PC-3 (cell line): ENCODE measurements around the gene SEC31A. TPM values are rescaled to one million over a fixed set of nuclear protein-coding genes. Genes with fewer than 3 reads are reported as not detected.
A peak's percentile ranks its signal among the peaks of the same experiment; 100 is the strongest.

Experiments
- ATAC-seq: fragments of 200-7000 bp; cut with Tn5 transposase; 2 replicates; pipeline ENCODE4 v1.9.1; 2020; ENCODE audit warnings: mild to moderate bottlenecking, moderate library complexity
- Bru-seq: library from RNA; stranded (reverse); fragments of 400-500 nt; gene quantifications from one replicate; lab custom pipeline; 2021; lab: Mats Ljungman, UMichigan
- BruChase-seq, 2 experiments: library from RNA; stranded (reverse); fragments of 400-500 nt; gene quantifications; one replicate each; lab custom pipeline; 2021; lab: Mats Ljungman, UMichigan
- BruUV-seq: library from RNA; stranded (reverse); fragments of 400-500 nt; replicated peaks from 2 replicates; lab custom pipeline; 2021; lab: Mats Ljungman, UMichigan
- CTCF ChIA-PET: fragments of 300-600 bp; sonication (Branson Sonifier 250); formaldehyde crosslinking; loops from one replicate; lab custom pipeline; 2022; ENCODE audit warnings: antibody characterized with exemption; lab: Charles Lee
- POLR2A ChIA-PET: fragments of 300-600 bp; sonication (Branson Sonifier 250); formaldehyde crosslinking; loops from one replicate; lab custom pipeline; 2022; ENCODE audit warnings: antibody characterized with exemption; ENCODE audit not compliant: unreplicated experiment; lab: Charles Lee
- DNase-seq: peaks from one replicate; pipeline ENCODE4 v3.0.0-alpha.2; 2015
- H2AFZ ChIP-seq: fragments of 300-600 bp; sonication (generic); 2 replicates; pipeline ENCODE4 v1.6.0; 2016; ENCODE audit warnings: antibody characterized with exemption, low read length
- H3F3A ChIP-seq: fragments of 300-600 bp; sonication (generic); one replicate; pipeline ENCODE4 v1.6.0; 2017; ENCODE audit warnings: antibody characterized with exemption, low read length, control low read depth, mild to moderate bottlenecking; ENCODE audit not compliant: unreplicated experiment
- H3K27ac ChIP-seq: fragments of 300-600 bp; sonication (generic); 2 replicates; pipeline ENCODE4 v1.5.1; 2016; ENCODE audit warnings: mild to moderate bottlenecking, low read length
- H3K27me3 ChIP-seq: fragments of 300-600 bp; sonication (generic); 2 replicates; pipeline ENCODE4 v1.6.1; 2016; ENCODE audit warnings: low read length, mixed read lengths
- H3K36me3 ChIP-seq: fragments of 300-600 bp; sonication (generic); 2 replicates; pipeline ENCODE4 v1.6.1; 2016; ENCODE audit warnings: low read depth, mixed run types, low read length, mixed read lengths
- H3K4me1 ChIP-seq: fragments of 300-600 bp; sonication (generic); 2 replicates; pipeline ENCODE4 v1.5.1; 2016; ENCODE audit warnings: low read length; ENCODE audit not compliant: insufficient read depth
- H3K4me2 ChIP-seq: fragments of 300-600 bp; sonication (generic); 2 replicates; pipeline ENCODE4 v1.6.0; 2016; ENCODE audit warnings: low read length
- H3K4me3 ChIP-seq: fragments of 300-600 bp; sonication (generic); 2 replicates; pipeline ENCODE4 v1.5.1; 2016; ENCODE audit warnings: mild to moderate bottlenecking, low read length, mixed read lengths
- H3K79me2 ChIP-seq: fragments of 300-600 bp; sonication (generic); 2 replicates; pipeline ENCODE4 v1.6.1; 2017; ENCODE audit warnings: low read length, mixed read lengths
- H3K9ac ChIP-seq: fragments of 300-600 bp; sonication (generic); 2 replicates; pipeline ENCODE4 v1.6.0; 2016; ENCODE audit warnings: mild to moderate bottlenecking, low read length
- H3K9me2 ChIP-seq: fragments of 300-600 bp; sonication (generic); replicated peaks from 2 replicates; pipeline ENCODE4 v1.6.1; 2016; ENCODE audit warnings: mixed run types, low read length, mixed read lengths
- H3K9me3 ChIP-seq: fragments of 300-600 bp; sonication (generic); 2 replicates; pipeline ENCODE4 v1.6.1; 2016; ENCODE audit warnings: low read length, mixed read lengths
- H4K20me1 ChIP-seq: fragments of 300-600 bp; sonication (generic); 2 replicates; pipeline ENCODE4 v1.6.1; 2016; ENCODE audit warnings: low read length, mixed read lengths
- EZH2 ChIP-seq: fragments of 300-600 bp; sonication (generic); IDR thresholded peaks from one replicate; pipeline ENCODE4 v1.6.1; 2017; ENCODE audit warnings: antibody characterized with exemption, mild to moderate bottlenecking, low read length; ENCODE audit not compliant: unreplicated experiment
- EZH2phosphoT487 ChIP-seq: fragments of 300-600 bp; sonication (generic); IDR thresholded peaks from 2 replicates; pipeline ENCODE4 v1.6.1; 2018; ENCODE audit warnings: mild to moderate bottlenecking, antibody characterized with exemption, low read length, borderline replicate concordance
- intact Hi-C: fragments of 100-400 bp; cut with micrococcal nuclease; formaldehyde crosslinking; loops from 2 replicates; pipeline ENCODE4 v1.9.0; 2023
- long read RNA-seq: library from polyadenylated mRNA; unstranded; transcript quantifications from one replicate; pipeline ENCODE4 v2.0.0, GENCODE V29; 2021; ENCODE audit not compliant: unreplicated experiment
- total RNA-seq: library from RNA; depleted of rRNA; stranded (reverse); fragments of >200 nt; gene quantifications from 2 replicates; pipeline ENCODE4 v1.2.3, GENCODE V29; 2014; rRNA removed
- TF ChIP-seq, protein P1 (sequence below): fragments of 300-600 bp; sonication (generic); conservative IDR thresholded peaks from 2 replicates; pipeline ENCODE4 v1.5.1; 2017; ENCODE audit warnings: antibody characterized with exemption, low read depth, mild to moderate bottlenecking, low read length

SEC31A gene
- 47.4 and 77.1 TPM in 2 replicates for total RNA-seq
- percentile 94 among the genes with signal in this experiment for Bru-seq, nascent RNA
- percentile 93 among the genes with signal in this experiment for BruChase-seq, experiment 1, labeled RNA remaining after a 6-hour chase
- percentile 93 among the genes with signal in this experiment for BruChase-seq, experiment 2, labeled RNA remaining after a 2-hour chase
- long read RNA-seq, full-length matches to known transcripts = 92 of 204 reads
- long read RNA-seq, partial matches to known transcripts = 62 of 204 reads
- long read RNA-seq, other reads (novel, unspliced or antisense) = 50 of 204 reads

DNA sequence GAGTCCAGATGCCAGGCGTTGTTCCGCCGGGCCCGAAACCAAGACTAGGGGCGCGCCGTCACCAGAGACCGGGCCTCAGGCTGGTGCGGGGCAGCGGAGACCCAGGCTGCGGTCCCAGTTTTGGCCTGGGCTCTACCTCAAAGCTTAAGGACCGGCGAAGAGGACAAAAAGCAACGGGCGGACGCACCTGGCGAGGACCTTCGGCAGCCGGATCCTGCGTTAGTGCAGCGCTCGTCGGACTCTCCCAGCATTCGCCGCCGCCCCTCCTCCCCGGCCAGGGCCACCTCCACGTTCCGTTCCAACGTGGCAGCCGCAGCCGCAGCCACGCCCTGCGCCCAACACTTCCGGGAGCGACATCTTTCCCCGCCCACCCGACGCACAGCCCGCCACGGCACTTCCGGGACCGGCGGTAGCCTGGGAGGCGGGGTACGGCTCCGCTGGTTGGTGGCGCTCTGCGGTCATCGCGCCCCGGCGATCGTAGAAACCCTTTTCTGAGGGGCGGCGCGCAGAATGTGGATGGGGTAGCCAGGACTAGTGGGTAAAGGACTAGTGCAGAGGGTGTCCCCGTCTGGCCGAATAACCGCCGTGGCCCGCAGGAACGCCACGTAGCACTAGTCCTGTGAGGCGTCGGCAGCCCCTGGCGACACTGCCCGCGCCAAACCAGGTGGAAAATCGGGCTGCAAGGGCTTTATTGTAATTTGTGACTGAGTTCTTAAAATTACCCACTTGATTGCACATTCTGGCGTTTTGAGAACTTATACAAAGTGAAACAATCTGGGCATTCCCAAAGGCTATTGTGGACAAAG, at the start of gene SEC31A:
TSS of gene SEC31A (minus strand) at position 253 of the 806 bp plus-strand sequence. CDS start 9,217 bp downstream, outside the sequence.
- Histone ChIP-seq H3K4me1 (peaks cover 26% of the 10 kb centered on the region), H3K9me3 (no peaks in the 10 kb centered on the region), H3K27me3 (no peaks in the 10 kb centered on the region), H3K4me2 (peak within 1 kb of the TSS; percentile 94), H3K27ac (peak within 1 kb of the TSS; percentile 96), H3K9me2 (no peaks in the 10 kb centered on the region), H2AFZ (peak within 1 kb of the TSS; percentile 85), H3K36me3 (peaks cover 25% of the 10 kb centered on the region), H4K20me1 (peaks cover 28% of the 10 kb centered on the region), H3K4me3 (peak within 1 kb of the TSS; percentile 100), H3K9ac (peak within 1 kb of the TSS; percentile 100), H3F3A (no peaks in the 10 kb centered on the region), H3K79me2 (peaks cover 72% of the 10 kb centered on the region)
- peak; percentile 90 for ATAC-seq
- intact Hi-C loops = no loop called here
- ChIA-PET CTCF (no interaction called here), POLR2A (no interaction called here)
- TF ChIP-seq EZH2phosphoT487 (no peak), EZH2 (no peak)
- TF ChIP-seq, protein P1, sequence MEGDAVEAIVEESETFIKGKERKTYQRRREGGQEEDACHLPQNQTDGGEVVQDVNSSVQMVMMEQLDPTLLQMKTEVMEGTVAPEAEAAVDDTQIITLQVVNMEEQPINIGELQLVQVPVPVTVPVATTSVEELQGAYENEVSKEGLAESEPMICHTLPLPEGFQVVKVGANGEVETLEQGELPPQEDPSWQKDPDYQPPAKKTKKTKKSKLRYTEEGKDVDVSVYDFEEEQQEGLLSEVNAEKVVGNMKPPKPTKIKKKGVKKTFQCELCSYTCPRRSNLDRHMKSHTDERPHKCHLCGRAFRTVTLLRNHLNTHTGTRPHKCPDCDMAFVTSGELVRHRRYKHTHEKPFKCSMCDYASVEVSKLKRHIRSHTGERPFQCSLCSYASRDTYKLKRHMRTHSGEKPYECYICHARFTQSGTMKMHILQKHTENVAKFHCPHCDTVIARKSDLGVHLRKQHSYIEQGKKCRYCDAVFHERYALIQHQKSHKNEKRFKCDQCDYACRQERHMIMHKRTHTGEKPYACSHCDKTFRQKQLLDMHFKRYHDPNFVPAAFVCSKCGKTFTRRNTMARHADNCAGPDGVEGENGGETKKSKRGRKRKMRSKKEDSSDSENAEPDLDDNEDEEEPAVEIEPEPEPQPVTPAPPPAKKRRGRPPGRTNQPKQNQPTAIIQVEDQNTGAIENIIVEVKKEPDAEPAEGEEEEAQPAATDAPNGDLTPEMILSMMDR = no peak; the same call in 1 of the 2 replicates
- no TSS peak for BruUV-seq
- DNase-seq = peak; percentile 93

DNA sequence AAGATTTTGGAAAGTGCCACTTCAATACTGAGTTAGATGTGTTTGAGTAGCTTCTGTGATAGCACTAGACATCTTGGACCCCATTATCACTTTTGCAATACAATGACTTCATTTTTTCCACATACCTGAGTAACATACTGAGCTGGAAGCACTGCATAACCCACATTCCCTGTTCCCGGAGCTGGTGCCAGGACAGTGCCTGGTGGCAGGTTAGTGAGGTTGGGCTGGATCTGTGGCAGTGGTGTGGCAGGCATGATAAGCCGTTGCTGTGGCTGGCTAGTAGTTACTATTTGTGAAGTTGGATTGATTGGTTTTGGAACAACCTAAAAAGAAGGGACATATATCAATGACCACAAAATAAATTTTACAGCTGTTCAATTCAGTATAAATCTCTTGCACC, 48.5 kb upstream of the SEC31A start:
- no peak for ATAC-seq
- no peaks in the 10 kb centered on the region for H3K9me3 ChIP-seq
- peaks cover 12% of the 10 kb centered on the region; the same call in 1 of the 2 replicates for H3K36me3 ChIP-seq
- no peaks in the 10 kb centered on the region for H3K9me2 ChIP-seq
- no peaks in the 10 kb centered on the region for H3F3A ChIP-seq
- H3K4me3 ChIP-seq = no peak overlapping the region
- CTCF ChIA-PET = no interaction called here
- no peak overlapping the region for H3K27ac ChIP-seq
- no peaks in the 10 kb centered on the region for H3K79me2 ChIP-seq
- no peak overlapping the region for H2AFZ ChIP-seq
- no peak overlapping the region for H3K9ac ChIP-seq
- no peaks in the 10 kb centered on the region for H4K20me1 ChIP-seq
- H3K4me1 ChIP-seq = no peaks in the 10 kb centered on the region
- intact Hi-C loops = no loop called here
- no peak for DNase-seq
- H3K27me3 ChIP-seq = no peaks in the 10 kb centered on the region
- BruUV-seq = no TSS peak
- H3K4me2 ChIP-seq = no peak overlapping the region
- POLR2A ChIA-PET = no interaction called here
- TF ChIP-seq EZH2 (no peak), EZH2phosphoT487 (no peak)
- TF ChIP-seq, protein P1 = no peak
